PC-9 (cell line): Measurements from ENCODE around the gene SP2.

Experiments
- EZH2 ChIP-seq: fragments of 200-600 bp; sonication (generic); IDR thresholded peaks from 2 replicates; pipeline ENCODE4 v1.8.0; 2017; ENCODE audit warnings: antibody characterized with exemption, low read depth
- TF ChIP-seq, protein P1 (sequence below): fragments of 200-600 bp; sonication (generic); conservative IDR thresholded peaks from 2 replicates; pipeline ENCODE4 v1.6.1; 2017; ENCODE audit warnings: mixed run types, antibody characterized with exemption, mild to moderate bottlenecking, moderate library complexity

DNA sequence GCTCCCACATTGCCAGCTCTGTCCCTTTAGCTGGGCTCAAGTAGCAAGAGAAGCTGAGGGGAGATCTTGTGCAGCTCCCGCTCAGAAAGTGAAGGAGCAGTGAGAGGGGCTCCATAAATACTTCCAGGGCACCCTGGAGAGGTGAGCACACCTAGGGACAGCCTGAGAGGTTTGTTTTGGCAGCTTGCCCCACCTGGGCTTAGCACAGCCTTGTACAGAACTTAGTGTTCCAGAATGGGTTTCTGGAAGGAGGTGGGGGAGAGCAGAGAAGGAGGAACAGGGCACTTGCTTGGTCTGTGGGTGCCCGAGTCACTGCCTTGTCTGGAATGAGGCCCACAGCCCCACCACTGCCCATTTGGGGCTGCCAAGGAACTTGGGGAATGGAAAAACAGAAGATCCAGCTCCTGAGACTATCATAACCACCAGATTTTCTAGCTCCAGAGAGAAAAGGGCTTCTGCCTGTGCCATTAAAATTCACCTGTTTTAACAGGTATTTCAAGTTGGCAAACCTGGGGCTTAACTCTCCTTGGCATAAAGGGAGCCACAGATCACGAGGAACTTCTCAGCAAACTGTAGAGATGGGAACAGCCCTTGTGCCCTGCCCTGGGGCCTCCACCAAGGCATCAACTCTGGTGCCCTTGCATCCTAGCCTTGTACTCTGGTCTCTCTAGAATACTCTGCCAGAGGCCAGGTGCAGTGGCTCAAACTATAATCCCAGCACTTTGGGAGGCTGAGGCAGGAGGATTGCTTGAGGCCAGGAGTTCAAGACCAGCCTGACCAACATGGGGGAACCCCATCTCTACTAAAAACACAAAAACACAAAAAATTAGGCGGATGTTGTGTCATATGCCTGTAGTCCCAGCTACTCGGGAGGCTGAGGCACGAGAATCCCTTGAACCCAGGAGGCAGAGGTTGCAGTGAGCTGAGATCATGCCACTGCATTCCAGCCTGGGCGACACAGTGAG, 59.7 kb downstream of the SP2 start:
- TF ChIP-seq, protein P1, sequence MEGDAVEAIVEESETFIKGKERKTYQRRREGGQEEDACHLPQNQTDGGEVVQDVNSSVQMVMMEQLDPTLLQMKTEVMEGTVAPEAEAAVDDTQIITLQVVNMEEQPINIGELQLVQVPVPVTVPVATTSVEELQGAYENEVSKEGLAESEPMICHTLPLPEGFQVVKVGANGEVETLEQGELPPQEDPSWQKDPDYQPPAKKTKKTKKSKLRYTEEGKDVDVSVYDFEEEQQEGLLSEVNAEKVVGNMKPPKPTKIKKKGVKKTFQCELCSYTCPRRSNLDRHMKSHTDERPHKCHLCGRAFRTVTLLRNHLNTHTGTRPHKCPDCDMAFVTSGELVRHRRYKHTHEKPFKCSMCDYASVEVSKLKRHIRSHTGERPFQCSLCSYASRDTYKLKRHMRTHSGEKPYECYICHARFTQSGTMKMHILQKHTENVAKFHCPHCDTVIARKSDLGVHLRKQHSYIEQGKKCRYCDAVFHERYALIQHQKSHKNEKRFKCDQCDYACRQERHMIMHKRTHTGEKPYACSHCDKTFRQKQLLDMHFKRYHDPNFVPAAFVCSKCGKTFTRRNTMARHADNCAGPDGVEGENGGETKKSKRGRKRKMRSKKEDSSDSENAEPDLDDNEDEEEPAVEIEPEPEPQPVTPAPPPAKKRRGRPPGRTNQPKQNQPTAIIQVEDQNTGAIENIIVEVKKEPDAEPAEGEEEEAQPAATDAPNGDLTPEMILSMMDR = no peak
- no peak for TF ChIP-seq EZH2
